ENCODE results near the gene PTPN4.
"Not testable (repeated sequence)": the region's sequence is repeated elsewhere in the genome, so short reads cannot be mapped to it uniquely, and the experiment has no call there.

DNA sequence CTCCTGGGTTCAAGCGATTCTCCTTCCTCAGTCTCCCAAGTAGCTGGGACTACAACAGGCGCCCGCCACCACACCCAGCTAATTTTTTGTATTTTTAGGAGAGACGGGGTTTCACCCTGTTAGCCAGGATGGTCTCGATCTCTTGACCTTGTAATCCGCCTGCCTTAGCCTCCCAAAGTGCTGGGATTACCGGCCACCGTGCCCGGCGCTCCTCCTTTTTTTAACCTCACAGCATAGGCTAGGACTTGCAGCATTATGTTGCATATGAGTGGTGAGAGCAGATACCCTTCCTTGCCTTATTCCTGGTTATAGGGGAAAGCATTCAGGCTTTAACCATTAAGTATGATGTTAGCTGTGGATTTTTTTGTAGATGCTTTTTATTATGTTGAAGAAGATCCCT, 42.3 kb downstream of the PTPN4 start:
- TF ChIP-seq POLR2A (IDR thresholded peaks at IDR 0.05) = not testable (repeated sequence)
- TF ChIP-seq, protein P1, sequence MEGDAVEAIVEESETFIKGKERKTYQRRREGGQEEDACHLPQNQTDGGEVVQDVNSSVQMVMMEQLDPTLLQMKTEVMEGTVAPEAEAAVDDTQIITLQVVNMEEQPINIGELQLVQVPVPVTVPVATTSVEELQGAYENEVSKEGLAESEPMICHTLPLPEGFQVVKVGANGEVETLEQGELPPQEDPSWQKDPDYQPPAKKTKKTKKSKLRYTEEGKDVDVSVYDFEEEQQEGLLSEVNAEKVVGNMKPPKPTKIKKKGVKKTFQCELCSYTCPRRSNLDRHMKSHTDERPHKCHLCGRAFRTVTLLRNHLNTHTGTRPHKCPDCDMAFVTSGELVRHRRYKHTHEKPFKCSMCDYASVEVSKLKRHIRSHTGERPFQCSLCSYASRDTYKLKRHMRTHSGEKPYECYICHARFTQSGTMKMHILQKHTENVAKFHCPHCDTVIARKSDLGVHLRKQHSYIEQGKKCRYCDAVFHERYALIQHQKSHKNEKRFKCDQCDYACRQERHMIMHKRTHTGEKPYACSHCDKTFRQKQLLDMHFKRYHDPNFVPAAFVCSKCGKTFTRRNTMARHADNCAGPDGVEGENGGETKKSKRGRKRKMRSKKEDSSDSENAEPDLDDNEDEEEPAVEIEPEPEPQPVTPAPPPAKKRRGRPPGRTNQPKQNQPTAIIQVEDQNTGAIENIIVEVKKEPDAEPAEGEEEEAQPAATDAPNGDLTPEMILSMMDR (IDR thresholded peaks at IDR 0.05) = not testable (repeated sequence)
